ENCODE data around the gene NDUFA6. TPM values are rescaled to one million over a fixed set of nuclear protein-coding genes. Genes with fewer than 3 reads are reported as not detected.

NDUFA6 gene
- total RNA-seq, 1 experiment from 2014 or later, result 118 TPM

GRCh38 chr22:42056757-42057511 lies 33.6 kb downstream of the NDUFA6 start:
- Histone ChIP-seq H3K4me1 (ENCODE audit: insufficient read depth, low read length) (no peaks in the 10 kb centered on the region), H2AFZ (ENCODE audit: low read length) (no peak overlapping the region), H3F3A (ENCODE audit: low read length, unreplicated experiment) (no peaks in the 10 kb centered on the region), H4K20me1 (ENCODE audit: low read length) (no peaks in the 10 kb centered on the region), H3K4me2 (ENCODE audit: low read length) (no peak overlapping the region), H3K27ac (ENCODE audit: low read length) (no peak overlapping the region), H3K79me2 (ENCODE audit: low read length) (no peaks in the 10 kb centered on the region), H3K9me3 (ENCODE audit: low read length) (peaks cover 6% of the 10 kb centered on the region), H3K27me3 (ENCODE audit: low read length) (no peaks in the 10 kb centered on the region), H3K4me3 (ENCODE audit: low read length) (no peak overlapping the region), H3K36me3 (ENCODE audit: low read depth, low read length) (peaks cover 15% of the 10 kb centered on the region; the same call in 1 of the 2 replicates), H3K9me2 (replicated peaks; ENCODE audit: low read length) (no peaks in the 10 kb centered on the region), H3K9ac (ENCODE audit: low read length) (no peak overlapping the region)
- DNase-seq (no peak), ATAC-seq (no peak)
- TF ChIP-seq CTCF (conservative IDR thresholded peaks at IDR 0.05; ENCODE audit: low read depth, low read length) (no peak), EZH2phosphoT487 (IDR thresholded peaks at IDR 0.05; ENCODE audit: borderline replicate concordance, low read length) (no peak), EZH2 (IDR thresholded peaks at IDR 0.05; ENCODE audit: low read length, unreplicated experiment) (no peak)
- POLR2A ChIA-PET (ENCODE audit: unreplicated experiment), result no interaction called here
- no TSS peak for BruUV-seq (replicated peaks)
- CTCF ChIA-PET, result no interaction called here
- intact Hi-C loops (cut with micrococcal nuclease), result no loop called here

- H3K79me2 ChIP-seq (ENCODE audit: low read length), result no peaks in the 10 kb centered on the region
- H3K4me3 ChIP-seq (ENCODE audit: low read length), result no peak overlapping the region
- POLR2A ChIA-PET (ENCODE audit: unreplicated experiment), result no interaction called here
- no peaks in the 10 kb centered on the region for H3K27me3 ChIP-seq (ENCODE audit: low read length)
- no peak for DNase-seq
- H3K27ac ChIP-seq (ENCODE audit: low read length), result no peak overlapping the region
- no peak overlapping the region for H3K9ac ChIP-seq (ENCODE audit: low read length)
- H4K20me1 ChIP-seq (ENCODE audit: low read length), result no peaks in the 10 kb centered on the region
- no TSS peak for BruUV-seq (replicated peaks)
- H3K9me2 ChIP-seq (replicated peaks; ENCODE audit: low read length), result no peaks in the 10 kb centered on the region
- no peaks in the 10 kb centered on the region for H3K36me3 ChIP-seq (ENCODE audit: low read depth, low read length)
- H3K4me2 ChIP-seq (ENCODE audit: low read length), result no peak overlapping the region
- peaks cover 6% of the 10 kb centered on the region for H3K9me3 ChIP-seq (ENCODE audit: low read length)
- CTCF ChIA-PET, result no interaction called here
- intact Hi-C loops (cut with micrococcal nuclease), result no loop called here
- TF ChIP-seq EZH2phosphoT487 (IDR thresholded peaks at IDR 0.05; ENCODE audit: borderline replicate concordance, low read length) (no peak), EZH2 (IDR thresholded peaks at IDR 0.05; ENCODE audit: low read length, unreplicated experiment) (no peak), CTCF (conservative IDR thresholded peaks at IDR 0.05; ENCODE audit: low read depth, low read length) (no peak)
- no peaks in the 10 kb centered on the region for H3K4me1 ChIP-seq (ENCODE audit: insufficient read depth, low read length)
- H2AFZ ChIP-seq (ENCODE audit: low read length), result no peak overlapping the region
- H3F3A ChIP-seq (ENCODE audit: low read length, unreplicated experiment), result no peaks in the 10 kb centered on the region
- ATAC-seq, result no peak
Observed at GRCh38 chr22:42052765-42053164, 37.8 kb downstream of the NDUFA6 start.

GRCh38 chr22:42050641-42051180 lies 39.9 kb downstream of the NDUFA6 start:
- H3F3A ChIP-seq (ENCODE audit: low read length, unreplicated experiment), result no peaks in the 10 kb centered on the region
- no peak overlapping the region for H3K4me2 ChIP-seq (ENCODE audit: low read length)
- no peaks in the 10 kb centered on the region for H3K4me1 ChIP-seq (ENCODE audit: insufficient read depth, low read length)
- no peaks in the 10 kb centered on the region for H3K9me2 ChIP-seq (replicated peaks; ENCODE audit: low read length)
- H3K4me3 ChIP-seq (ENCODE audit: low read length), result no peak overlapping the region
- no TSS peak for BruUV-seq (replicated peaks)
- H3K27ac ChIP-seq (ENCODE audit: low read length), result no peak overlapping the region
- intact Hi-C loops (cut with micrococcal nuclease), result no loop called here
- no peaks in the 10 kb centered on the region for H3K27me3 ChIP-seq (ENCODE audit: low read length)
- POLR2A ChIA-PET (ENCODE audit: unreplicated experiment), result no interaction called here
- no peaks in the 10 kb centered on the region for H3K79me2 ChIP-seq (ENCODE audit: low read length)
- no peak overlapping the region for H3K9ac ChIP-seq (ENCODE audit: low read length)
- ATAC-seq (no peak), DNase-seq (no peak)
- H3K9me3 ChIP-seq (ENCODE audit: low read length), result no peaks in the 10 kb centered on the region
- TF ChIP-seq CTCF (conservative IDR thresholded peaks at IDR 0.05; ENCODE audit: low read depth, low read length) (no peak), EZH2phosphoT487 (IDR thresholded peaks at IDR 0.05; ENCODE audit: borderline replicate concordance, low read length) (no peak), EZH2 (IDR thresholded peaks at IDR 0.05; ENCODE audit: low read length, unreplicated experiment) (no peak)
- CTCF ChIA-PET, result no interaction called here
- no peaks in the 10 kb centered on the region for H4K20me1 ChIP-seq (ENCODE audit: low read length)
- no peaks in the 10 kb centered on the region for H3K36me3 ChIP-seq (ENCODE audit: low read depth, low read length)
- H2AFZ ChIP-seq (ENCODE audit: low read length), result no peak overlapping the region

All from PC-3 (cell line).